Activated T-cell treated with anti-CD3 and anti-CD28 coated beads for 24 hours (primary cell): ENCODE measurements around the gene CTPS1.
A peak's percentile ranks its signal among the peaks of the same experiment; 100 is the strongest.

Experiments
- DNase-seq: peaks from one replicate; pipeline ENCODE4 v3.0.0-alpha.2; 2020; ENCODE audit warnings: low read depth

Gene CTPS1

GRCh38 chr1:40979241-40980067 lies at the start of gene CTPS1:
CTPS1 (plus strand) TSS chr1:40979696; CDS start chr1:40983291, 3,595 bp downstream.
- peak; percentile 93 for DNase-seq

DNA sequence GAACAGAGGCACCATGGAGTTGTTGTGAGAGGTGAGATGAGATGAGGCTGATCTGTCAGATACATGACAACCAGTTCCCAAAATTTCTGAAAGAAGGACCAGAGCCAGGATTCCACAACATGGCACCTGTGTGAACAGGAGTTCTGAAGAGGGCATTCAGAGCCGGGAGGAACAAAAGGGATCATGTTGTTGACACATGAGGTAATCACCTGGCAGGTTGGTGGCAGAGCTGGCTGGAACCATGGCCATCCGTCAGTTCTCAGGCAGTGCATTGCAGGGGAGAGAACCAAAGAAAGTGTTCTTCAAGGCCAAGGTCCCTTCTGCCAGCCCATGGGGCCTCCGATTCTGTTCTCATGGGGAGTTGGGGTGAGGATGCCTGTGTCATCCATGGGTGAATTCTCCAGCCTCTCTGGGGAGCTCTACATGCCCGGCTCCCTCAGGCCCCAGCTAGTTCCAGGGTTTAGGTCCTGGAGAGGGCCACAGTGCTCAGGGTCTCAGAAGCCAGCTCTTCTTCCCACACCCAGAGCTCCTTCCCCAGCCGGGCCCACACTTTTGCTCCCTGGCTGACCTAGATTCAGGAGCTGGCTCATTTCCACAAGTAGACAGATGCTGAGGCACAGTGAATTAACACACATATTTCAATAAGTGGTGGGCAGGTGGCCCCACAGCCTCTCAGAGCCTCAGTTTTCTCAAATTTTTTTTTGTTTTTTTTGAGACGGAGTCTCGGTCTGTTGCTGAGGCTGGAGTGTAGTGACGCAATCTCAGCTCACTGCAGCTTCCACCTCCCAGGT lies 49.1 kb upstream of the CTPS1 start:
- DNase-seq = no peak

DNA sequence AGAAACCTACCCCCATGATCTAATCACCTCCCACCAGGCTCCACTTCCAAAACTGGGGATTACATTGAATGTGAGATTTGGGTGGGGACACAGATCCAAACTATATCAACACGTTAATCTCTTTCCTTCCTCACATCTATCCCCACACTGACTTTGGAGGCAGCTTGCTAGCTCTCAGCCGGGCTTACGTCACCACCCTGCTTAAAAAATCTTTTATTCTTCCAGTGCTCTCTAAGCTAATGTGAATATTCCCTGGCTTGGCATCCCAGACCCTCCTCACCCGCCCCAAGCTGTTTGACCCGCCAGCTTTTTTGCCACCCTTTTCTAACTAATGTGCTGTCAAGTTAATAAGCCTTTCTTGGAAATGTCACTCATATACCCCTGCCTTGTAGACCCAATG lies 47.9 kb upstream of the CTPS1 start:
- no peak for DNase-seq

DNA sequence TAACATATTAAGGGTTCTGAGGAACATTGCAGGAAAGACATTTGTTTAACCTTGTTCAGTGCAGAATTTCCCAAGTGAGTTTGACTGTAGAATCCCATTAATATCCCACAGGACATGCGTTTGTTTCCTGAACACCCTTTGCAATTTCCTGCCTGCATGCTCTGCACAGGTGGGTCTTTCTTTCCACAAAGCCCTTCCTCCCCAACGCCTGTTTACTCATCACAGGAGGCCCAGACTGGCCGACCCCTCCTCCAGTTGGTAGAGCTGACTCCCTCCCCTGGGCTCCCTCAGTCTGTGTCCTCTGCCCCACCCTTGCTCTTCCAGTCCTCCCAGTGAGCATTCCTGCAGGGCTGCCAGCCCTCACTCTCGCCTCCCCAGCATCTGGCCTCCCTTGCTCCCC lies 47.5 kb upstream of the CTPS1 start:
- no peak for DNase-seq

- DNase-seq = no peak
Measured at GRCh38 chr1:40936931-40937339, 42.6 kb upstream of the CTPS1 start.

- no peak for DNase-seq
Measured at GRCh38 chr1:40938393-40938792, 41.1 kb upstream of the CTPS1 start.

GRCh38 chr1:40939320-40940059 lies 40.0 kb upstream of the CTPS1 start:
- DNase-seq = no peak

GRCh38 chr1:40944326-40944725 lies 35.2 kb upstream of the CTPS1 start:
- DNase-seq = no peak

DNA sequence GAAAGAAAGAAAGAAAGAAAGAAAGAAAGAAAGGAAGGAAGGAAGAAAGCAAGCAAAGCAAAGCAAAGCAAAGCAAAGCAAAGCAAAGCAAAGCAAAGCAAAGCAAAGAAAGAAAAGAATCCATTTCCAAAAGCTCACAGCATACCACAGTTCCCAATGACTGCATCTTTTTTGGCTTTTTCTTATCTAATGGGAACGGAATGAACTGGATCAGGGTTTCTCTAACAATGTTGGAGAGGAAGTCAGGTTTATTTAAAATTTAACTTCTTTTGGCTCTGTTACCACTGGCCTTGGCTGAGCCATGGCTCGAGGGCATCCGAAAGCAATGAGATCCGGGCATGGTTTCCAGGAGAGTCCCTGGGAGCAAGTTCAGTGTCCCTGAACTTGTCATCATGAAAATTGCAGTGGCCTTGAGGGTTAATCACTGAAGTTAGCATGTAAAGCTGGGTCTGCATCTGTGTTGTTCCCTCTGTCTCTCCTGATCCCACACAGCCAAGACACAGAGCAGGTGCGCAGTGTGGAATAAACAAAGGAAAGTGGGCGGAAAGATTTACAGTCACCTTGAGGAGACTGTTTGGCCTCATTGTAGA lies 34.6 kb upstream of the CTPS1 start:
- DNase-seq = no peak

- no peak for DNase-seq
Measured at GRCh38 chr1:40945491-40945973, 34.0 kb upstream of the CTPS1 start.

GRCh38 chr1:40948741-40949443 lies 30.6 kb upstream of the CTPS1 start:
- DNase-seq = peak; percentile 48

- no peak for DNase-seq
Measured at GRCh38 chr1:40949563-40949962, 29.9 kb upstream of the CTPS1 start.

DNA sequence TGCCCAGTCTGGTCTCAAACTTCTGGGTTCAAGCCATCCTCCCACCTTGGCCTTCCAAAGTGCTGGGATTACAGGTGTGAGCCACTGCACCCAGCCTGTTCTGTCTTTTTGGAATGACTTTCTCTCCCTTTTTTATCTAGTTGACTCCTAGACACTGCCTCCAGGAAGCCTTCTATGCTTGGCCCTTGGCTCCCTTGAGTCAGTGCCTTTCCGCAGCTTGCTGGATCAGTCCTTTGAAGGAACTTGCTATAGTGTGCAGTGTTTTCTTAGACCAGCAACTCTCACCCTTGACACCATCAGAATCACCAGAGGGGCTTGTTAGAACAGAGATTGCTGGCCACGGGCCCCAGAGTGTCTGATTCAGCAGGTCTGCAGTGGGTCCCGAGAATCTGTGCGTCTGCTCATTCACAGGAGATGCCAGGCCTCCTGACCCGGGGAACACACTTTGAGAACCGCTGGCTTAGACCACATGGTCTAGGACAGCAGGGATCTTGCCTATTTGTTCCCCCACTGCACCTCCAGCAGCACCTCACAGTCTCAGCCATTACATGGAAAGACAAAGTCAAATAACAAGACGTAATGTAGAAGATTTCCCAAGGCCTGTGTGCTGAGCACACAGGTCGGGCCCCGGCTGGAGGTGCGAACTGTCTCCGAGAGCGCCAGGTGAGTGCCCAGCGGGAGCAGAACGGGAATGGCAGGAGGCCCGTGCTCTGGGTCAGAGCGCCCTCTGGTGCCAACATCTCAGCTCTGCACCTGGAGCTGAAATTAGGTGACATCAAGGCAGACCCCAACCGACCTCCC lies 27.4 kb upstream of the CTPS1 start:
- DNase-seq = peak; percentile 44

- DNase-seq = no peak
Measured at GRCh38 chr1:40952744-40953315, 26.7 kb upstream of the CTPS1 start.

DNA sequence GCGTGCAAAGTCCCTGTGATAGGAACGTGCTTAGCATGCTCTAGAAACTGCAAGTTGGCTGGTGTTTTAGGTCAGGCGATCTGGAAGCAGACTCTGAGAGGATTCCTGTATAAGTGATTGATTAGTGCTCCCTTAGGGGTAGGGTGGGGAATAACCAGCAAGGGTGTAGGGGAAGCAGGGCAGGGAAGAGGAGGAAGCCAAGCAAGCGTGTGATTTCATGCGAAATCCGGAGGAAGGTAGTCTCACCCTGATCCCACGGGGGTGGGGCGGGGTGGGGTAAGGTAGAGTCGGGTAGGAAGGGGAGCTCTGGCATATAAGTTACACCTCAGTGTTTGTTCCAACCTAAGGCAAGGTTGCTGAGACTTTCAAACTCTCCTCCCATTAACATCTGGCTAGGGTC lies 24.9 kb upstream of the CTPS1 start:
- no peak for DNase-seq

- DNase-seq = no peak
Measured at GRCh38 chr1:40955266-40955665, 24.2 kb upstream of the CTPS1 start.

GRCh38 chr1:40956407-40956806 lies 23.1 kb upstream of the CTPS1 start:
- no peak for DNase-seq

DNA sequence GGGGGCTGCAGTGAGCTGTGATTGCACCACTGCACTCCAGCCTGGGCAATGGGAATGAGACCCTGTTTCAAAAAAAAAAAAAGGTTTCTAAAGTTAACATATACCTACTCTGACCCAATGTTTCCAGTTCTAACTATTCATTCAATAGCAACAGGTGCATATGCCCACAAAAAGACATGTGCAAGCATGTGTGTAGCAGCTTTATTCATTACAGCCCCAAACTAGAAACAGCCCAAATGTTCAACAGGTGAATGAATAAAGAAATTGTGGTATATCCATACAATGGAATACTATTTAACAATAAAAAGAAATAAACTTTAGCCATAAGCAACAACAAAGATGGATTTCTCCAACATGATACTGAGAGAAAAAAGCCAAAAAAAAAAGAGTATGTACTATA lies 21.3 kb upstream of the CTPS1 start:
- DNase-seq = no peak

DNA sequence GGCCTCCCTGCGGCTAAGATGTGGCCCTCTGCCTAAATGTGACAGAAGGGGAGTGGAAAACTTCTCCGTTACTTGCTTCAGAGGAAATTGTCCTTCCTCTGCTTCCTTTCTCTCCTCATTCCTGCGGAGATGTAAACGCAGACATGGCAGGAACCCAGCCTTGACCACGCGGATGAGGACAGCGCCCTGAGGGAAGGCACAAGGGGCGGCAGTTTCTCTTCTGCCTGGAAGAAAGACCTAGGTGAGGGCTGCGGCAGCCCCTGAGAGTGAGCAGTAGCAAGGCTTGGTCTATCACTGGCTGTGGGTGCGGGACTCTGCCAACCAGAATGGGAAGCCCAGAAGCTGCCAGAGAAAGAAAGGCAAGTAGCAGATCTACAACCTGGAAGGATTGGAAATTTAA lies 14.0 kb upstream of the CTPS1 start:
- DNase-seq = no peak

GRCh38 chr1:40966417-40966816 lies 13.1 kb upstream of the CTPS1 start:
- no peak for DNase-seq
